OCI-LY7 (cell line): Measurements from ENCODE around the gene SORCS3. TPM values are rescaled to one million over a fixed set of nuclear protein-coding genes. Genes with fewer than 3 reads are reported as not detected.

ENCODE experiments used
- BruUV-seq: library from RNA; stranded (reverse); fragments of 400-500 nt; replicated peaks from 2 replicates; lab custom pipeline; 2021; lab: Mats Ljungman, UMichigan
- CTCF ChIA-PET: fragments of 300-600 bp; sonication (Branson Sonifier 250); formaldehyde crosslinking; loops from one replicate; lab custom pipeline; 2022; ENCODE audit warnings: antibody characterized with exemption; ENCODE audit not compliant: unreplicated experiment; lab: Charles Lee
- POLR2A ChIA-PET: fragments of 300-600 bp; sonication (Branson Sonifier 250); formaldehyde crosslinking; loops from one replicate; lab custom pipeline; 2022; ENCODE audit warnings: antibody characterized with exemption; lab: Charles Lee
- DNase-seq: peaks from one replicate; pipeline ENCODE4 v3.0.0-alpha.2; 2015; ENCODE audit warnings: low spot score
- H2AFZ ChIP-seq: fragments of 200-600 bp; sonication (generic), shearing (Covaris generic); 2 replicates; pipeline ENCODE4 v1.6.1; 2014; ENCODE audit warnings: mild to moderate bottlenecking, antibody characterized with exemption, low read length, moderate library complexity
- H3K27ac ChIP-seq: fragments of 200-600 bp; sonication (generic); 2 replicates; pipeline ENCODE4 v1.5.1; 2014; ENCODE audit warnings: mixed run types, low read depth, mild to moderate bottlenecking, moderate library complexity, low read length, inconsistent platforms; ENCODE audit not compliant: poor library complexity, severe bottlenecking
- H3K36me3 ChIP-seq: fragments of 200-600 bp; sonication (generic); 2 replicates; pipeline ENCODE4 v1.6.1; 2014; ENCODE audit warnings: mild to moderate bottlenecking, antibody characterized with exemption, low read length, moderate library complexity, mixed read lengths; ENCODE audit not compliant: insufficient read depth
- H3K4me1 ChIP-seq: fragments of 200-600 bp; sonication (generic); 2 replicates; pipeline ENCODE4 v1.5.1; 2014; ENCODE audit warnings: mild to moderate bottlenecking, low read length; ENCODE audit not compliant: insufficient read depth, poor library complexity, severe bottlenecking
- H3K4me2 ChIP-seq: fragments of 200-600 bp; sonication (generic); 2 replicates; pipeline ENCODE4 v1.6.1; 2014; ENCODE audit warnings: mild to moderate bottlenecking, low read length
- H3K4me3 ChIP-seq: fragments of 200-600 bp; sonication (generic); 2 replicates; pipeline ENCODE4 v1.5.1; 2014; ENCODE audit warnings: mild to moderate bottlenecking, low read depth, low read length; ENCODE audit not compliant: poor library complexity, severe bottlenecking
- H3K79me2 ChIP-seq: fragments of 200-600 bp; sonication (generic); 2 replicates; pipeline ENCODE4 v1.6.1; 2016; ENCODE audit warnings: low read depth, mild to moderate bottlenecking, low read length, moderate library complexity, mixed read lengths; ENCODE audit not compliant: insufficient read depth
- H3K9me2 ChIP-seq: fragments of 200-600 bp; sonication (generic); 2 replicates; pipeline ENCODE4 v1.6.1; 2016; ENCODE audit warnings: mild to moderate bottlenecking, low read length, mixed read lengths; ENCODE audit not compliant: insufficient read depth
- H3K9me3 ChIP-seq: fragments of 200-600 bp; sonication (generic); 2 replicates; pipeline ENCODE4 v1.6.1; 2014; ENCODE audit warnings: mild to moderate bottlenecking, mixed run types, low read length, mixed read lengths
- H4K20me1 ChIP-seq: fragments of 200-600 bp; sonication (generic); 2 replicates; pipeline ENCODE4 v1.6.1; 2014; ENCODE audit warnings: mild to moderate bottlenecking, antibody characterized with exemption, low read length, moderate library complexity, mixed read lengths; ENCODE audit not compliant: insufficient read depth
- CTCF ChIP-seq: fragments of 200-600 bp; sonication (generic); conservative IDR thresholded peaks from 2 replicates; pipeline ENCODE4 v1.5.1; 2014; ENCODE audit warnings: mild to moderate bottlenecking, antibody characterized with exemption, low read length, moderate library complexity, mixed read lengths
- EZH2phosphoT487 ChIP-seq: fragments of 200-600 bp; sonication (generic); IDR thresholded peaks from 2 replicates; pipeline ENCODE4 v1.6.1; 2018; ENCODE audit warnings: low read depth, borderline replicate concordance, mild to moderate bottlenecking, mixed run types, antibody characterized with exemption, low read length, moderate library complexity, mixed read lengths
- intact Hi-C: fragments of 100-400 bp; cut with micrococcal nuclease; formaldehyde crosslinking; loops from one replicate; pipeline ENCODE4 v1.10.0; 2022; ENCODE audit not compliant: unreplicated experiment
- total RNA-seq, 2 experiments: library from RNA; depleted of rRNA in 1 of 2; stranded (reverse); fragments of >200 nt in 1 of 2; shearing (Covaris generic) in 1 of 2; gene quantifications; 2 replicates each; pipeline ENCODE4 v1.2.3, GENCODE V29; 2014 to 2022

SORCS3 gene
- total RNA-seq, 2 experiments from 2014 or later: not detected

- POLR2A ChIA-PET: no interaction called here
- Histone ChIP-seq H2AFZ (no peak overlapping the region), H3K27ac (no peak overlapping the region), H3K36me3 (no peaks in the 10 kb centered on the region), H3K9me2 (no peaks in the 10 kb centered on the region), H3K9me3 (no peaks in the 10 kb centered on the region), H3K4me2 (no peak overlapping the region), H4K20me1 (no peaks in the 10 kb centered on the region), H3K79me2 (no peaks in the 10 kb centered on the region), H3K4me1 (no peaks in the 10 kb centered on the region), H3K4me3 (no peak overlapping the region)
- intact Hi-C loops: no loop called here
- BruUV-seq: no TSS peak
- no peak for DNase-seq
- CTCF ChIA-PET: no interaction called here
- no peak for TF ChIP-seq EZH2phosphoT487
- no peak for TF ChIP-seq CTCF
These were observed 256.6 kb downstream of the SORCS3 start for GRCh38 chr10:104897696-104898095.

- no peak overlapping the region for H3K4me2 ChIP-seq
- no peak for TF ChIP-seq EZH2phosphoT487
- TF ChIP-seq CTCF: no peak
- no peaks in the 10 kb centered on the region for H3K9me2 ChIP-seq
- no peaks in the 10 kb centered on the region for H3K9me3 ChIP-seq
- H3K79me2 ChIP-seq: no peaks in the 10 kb centered on the region
- ChIA-PET POLR2A (interaction anchor here (0.6 kb wide), 1 partner anchor 14 kb away, joined by 5 read pairs; no protein-coding TSS in a partner anchor), CTCF (no interaction called here)
- no TSS peak for BruUV-seq
- H2AFZ ChIP-seq: no peak overlapping the region
- no peaks in the 10 kb centered on the region for H3K36me3 ChIP-seq
- intact Hi-C loops: no loop called here
- no peak overlapping the region for H3K27ac ChIP-seq
- no peaks in the 10 kb centered on the region for H4K20me1 ChIP-seq
- H3K4me3 ChIP-seq: no peak overlapping the region
- DNase-seq: no peak
- no peaks in the 10 kb centered on the region for H3K4me1 ChIP-seq
These were observed 258.7 kb downstream of the SORCS3 start for GRCh38 chr10:104899779-104900178.

- no peak for DNase-seq
- Histone ChIP-seq H3K9me3 (no peaks in the 10 kb centered on the region), H3K4me3 (no peak overlapping the region), H4K20me1 (no peaks in the 10 kb centered on the region), H3K36me3 (no peaks in the 10 kb centered on the region), H3K9me2 (no peaks in the 10 kb centered on the region), H3K27ac (no peak overlapping the region), H3K79me2 (no peaks in the 10 kb centered on the region), H3K4me1 (no peaks in the 10 kb centered on the region), H2AFZ (no peak overlapping the region), H3K4me2 (no peak overlapping the region)
- ChIA-PET POLR2A (no interaction called here), CTCF (no interaction called here)
- TF ChIP-seq EZH2phosphoT487: no peak
- TF ChIP-seq CTCF: no peak
- intact Hi-C loops: no loop called here
- no TSS peak for BruUV-seq
These were observed 262.3 kb downstream of the SORCS3 start for GRCh38 chr10:104903433-104903832.
